MCF 10A (cell line): ENCODE measurements around the gene MTG1. TPM values are rescaled to one million over a fixed set of nuclear protein-coding genes. Genes with fewer than 3 reads are reported as not detected.

Source experiments
- Bru-seq: library from RNA; stranded (reverse); fragments of 400-500 nt; gene quantifications from one replicate; lab custom pipeline; 2021; lab: Mats Ljungman, UMichigan
- BruChase-seq, 2 experiments: library from RNA; stranded (reverse); fragments of 400-500 nt; gene quantifications; one replicate each; lab custom pipeline; 2021; lab: Mats Ljungman, UMichigan
- BruUV-seq: library from RNA; stranded (reverse); fragments of 400-500 nt; replicated peaks from 2 replicates; lab custom pipeline; 2021; lab: Mats Ljungman, UMichigan
- CTCF ChIA-PET: fragments of 300-600 bp; sonication (Branson Sonifier 250); formaldehyde crosslinking; extraction: SDS; loops from one replicate; lab custom pipeline; 2021; ENCODE audit warnings: antibody characterized with exemption, inconsistent platforms; lab: Yijun Ruan, JAX
- POLR2A ChIA-PET: fragments of 300-600, 350-650 bp; sonication (Branson Sonifier 250); formaldehyde crosslinking; extraction: SDS; loops from one replicate; lab custom pipeline; 2020; ENCODE audit warnings: antibody characterized with exemption, inconsistent platforms; lab: Yijun Ruan, JAX
- DNase-seq: peaks from one replicate; pipeline ENCODE4 v3.0.0-alpha.2; 2018; ENCODE audit not compliant: unreplicated experiment
- H3K27ac Mint-ChIP-seq: one replicate; pipeline ENCODE4 v1.8.0; 2022; ENCODE audit warnings: mild to moderate bottlenecking, low read depth, mixed read lengths; ENCODE audit not compliant: unreplicated experiment
- H3K27me3 Mint-ChIP-seq: one replicate; pipeline ENCODE4 v1.8.0; 2022; ENCODE audit warnings: mixed read lengths; ENCODE audit not compliant: insufficient read depth, unreplicated experiment
- H3K36me3 Mint-ChIP-seq: one replicate; pipeline ENCODE4 v1.8.0; 2022; ENCODE audit warnings: mild to moderate bottlenecking, moderate library complexity, mixed read lengths; ENCODE audit not compliant: insufficient read depth, unreplicated experiment
- H3K4me1 Mint-ChIP-seq: one replicate; pipeline ENCODE4 v1.8.0; 2022; ENCODE audit warnings: mixed read lengths; ENCODE audit not compliant: insufficient read depth, unreplicated experiment
- H3K4me3 Mint-ChIP-seq: one replicate; pipeline ENCODE4 v1.8.0; 2022; ENCODE audit warnings: mild to moderate bottlenecking, moderate library complexity, mixed read lengths; ENCODE audit not compliant: unreplicated experiment
- H3K9me3 Mint-ChIP-seq: one replicate; pipeline ENCODE4 v1.8.0; 2022; ENCODE audit warnings: mixed read lengths; ENCODE audit not compliant: unreplicated experiment
- intact Hi-C: fragments of 100-400 bp; cut with micrococcal nuclease; formaldehyde crosslinking; loops from 2 replicates; pipeline ENCODE4 v1.14.1; 2022
- long read RNA-seq: library from polyadenylated mRNA; stranded (forward); transcript quantifications from one replicate; pipeline ENCODE4 v2.0.0, GENCODE V29; 2022
- total RNA-seq: library from RNA; stranded (reverse); gene quantifications from 2 replicates; pipeline ENCODE4 v1.2.3, GENCODE V29; 2022
- TF ChIP-seq, protein P1 (sequence below): fragments of 200-600 bp; IDR thresholded peaks from one replicate; pipeline ENCODE4 v1.8.0; 2022; ENCODE audit warnings: antibody characterized with exemption, mild to moderate bottlenecking; ENCODE audit not compliant: unreplicated experiment

MTG1 gene, protein sequence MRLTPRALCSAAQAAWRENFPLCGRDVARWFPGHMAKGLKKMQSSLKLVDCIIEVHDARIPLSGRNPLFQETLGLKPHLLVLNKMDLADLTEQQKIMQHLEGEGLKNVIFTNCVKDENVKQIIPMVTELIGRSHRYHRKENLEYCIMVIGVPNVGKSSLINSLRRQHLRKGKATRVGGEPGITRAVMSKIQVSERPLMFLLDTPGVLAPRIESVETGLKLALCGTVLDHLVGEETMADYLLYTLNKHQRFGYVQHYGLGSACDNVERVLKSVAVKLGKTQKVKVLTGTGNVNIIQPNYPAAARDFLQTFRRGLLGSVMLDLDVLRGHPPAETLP
- total RNA-seq = 71.6 and 74.3 TPM in 2 replicates
- percentile 80 among the genes with signal in this experiment for Bru-seq, nascent RNA
- BruChase-seq, experiment 1, labeled RNA remaining after a 6-hour chase = percentile 94 among the genes with signal in this experiment
- BruChase-seq, experiment 2, labeled RNA remaining after a 2-hour chase = percentile 92 among the genes with signal in this experiment
- long read RNA-seq, transcript MTG1-208 (6 exons, 693 nt) = minor isoform, 13 of 168 reads
- long read RNA-seq, transcript MTG1-201 (11 exons, 1,560 nt) = major isoform, 91 of 168 reads
- long read RNA-seq, transcript MTG1-203 (10 exons, 2,730 nt) = minor isoform, 6 of 168 reads
- long read RNA-seq, partial matches to known transcripts = 11 of 168 reads
- long read RNA-seq, other reads (novel, unspliced or antisense) = 44 of 168 reads

DNA sequence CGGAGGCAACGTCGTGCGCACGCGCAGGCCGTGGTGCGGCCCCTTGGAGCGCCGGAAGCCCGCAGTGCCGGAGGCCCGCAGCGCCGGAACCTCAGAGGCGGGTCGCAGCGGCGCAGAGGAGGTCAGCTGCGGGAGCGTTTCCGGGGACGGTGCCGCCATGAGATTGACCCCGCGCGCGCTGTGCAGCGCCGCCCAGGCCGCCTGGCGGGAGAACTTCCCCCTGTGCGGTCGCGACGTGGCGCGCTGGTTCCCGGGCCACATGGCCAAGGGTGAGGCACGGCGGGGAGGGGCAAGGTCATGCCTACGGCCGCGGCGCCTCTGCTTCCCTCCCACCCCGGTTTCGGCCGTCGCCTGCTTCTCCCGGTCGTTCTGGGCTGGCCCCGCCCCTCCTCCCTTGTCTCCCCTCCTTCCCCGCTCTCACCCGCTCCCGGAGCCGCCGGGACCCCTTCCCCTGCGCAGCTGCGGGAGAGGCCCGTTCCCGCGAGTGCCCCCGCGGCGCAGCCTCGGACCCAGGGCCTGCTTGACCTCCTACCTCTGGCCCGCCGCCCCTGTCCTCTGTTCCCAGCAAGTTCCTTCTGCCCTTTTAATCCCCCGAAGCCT, at the start of gene MTG1:
Gene MTG1, plus strand, starts transcription at position 94 of the 600 bp plus-strand sequence. Its CDS starts 64 bp downstream, at position 158.
- POLR2A ChIA-PET = interaction anchor here (0.7 to 3.3 kb wide), 6 partner anchors 11 to 135 kb away, joined by 3 to 11 read pairs (median 6); partner anchors contain the start of genes ECHS1 and PAOX
- TF ChIP-seq, protein P1, sequence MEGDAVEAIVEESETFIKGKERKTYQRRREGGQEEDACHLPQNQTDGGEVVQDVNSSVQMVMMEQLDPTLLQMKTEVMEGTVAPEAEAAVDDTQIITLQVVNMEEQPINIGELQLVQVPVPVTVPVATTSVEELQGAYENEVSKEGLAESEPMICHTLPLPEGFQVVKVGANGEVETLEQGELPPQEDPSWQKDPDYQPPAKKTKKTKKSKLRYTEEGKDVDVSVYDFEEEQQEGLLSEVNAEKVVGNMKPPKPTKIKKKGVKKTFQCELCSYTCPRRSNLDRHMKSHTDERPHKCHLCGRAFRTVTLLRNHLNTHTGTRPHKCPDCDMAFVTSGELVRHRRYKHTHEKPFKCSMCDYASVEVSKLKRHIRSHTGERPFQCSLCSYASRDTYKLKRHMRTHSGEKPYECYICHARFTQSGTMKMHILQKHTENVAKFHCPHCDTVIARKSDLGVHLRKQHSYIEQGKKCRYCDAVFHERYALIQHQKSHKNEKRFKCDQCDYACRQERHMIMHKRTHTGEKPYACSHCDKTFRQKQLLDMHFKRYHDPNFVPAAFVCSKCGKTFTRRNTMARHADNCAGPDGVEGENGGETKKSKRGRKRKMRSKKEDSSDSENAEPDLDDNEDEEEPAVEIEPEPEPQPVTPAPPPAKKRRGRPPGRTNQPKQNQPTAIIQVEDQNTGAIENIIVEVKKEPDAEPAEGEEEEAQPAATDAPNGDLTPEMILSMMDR = no peak
- no peaks in the 10 kb centered on the region for H3K27me3 Mint-ChIP-seq
- intact Hi-C loops = loop anchor here (10.0 kb wide), 1 partner anchor 69 kb away; no protein-coding TSS in a partner anchor
- H3K36me3 Mint-ChIP-seq = peaks cover 20% of the 10 kb centered on the region
- H3K4me3 Mint-ChIP-seq = peak within 1 kb of the TSS; percentile 90
- H3K4me1 Mint-ChIP-seq = no peaks in the 10 kb centered on the region
- peak within 1 kb of the TSS; percentile 95 for H3K27ac Mint-ChIP-seq
- H3K9me3 Mint-ChIP-seq = no peaks in the 10 kb centered on the region
- peak; percentile 89 for DNase-seq
- BruUV-seq = no TSS peak
- CTCF ChIA-PET = interaction anchor here (0.6 kb wide), 3 partner anchors 11 to 161 kb away, joined by 3 to 5 read pairs (median 3); no protein-coding TSS in a partner anchor

DNA sequence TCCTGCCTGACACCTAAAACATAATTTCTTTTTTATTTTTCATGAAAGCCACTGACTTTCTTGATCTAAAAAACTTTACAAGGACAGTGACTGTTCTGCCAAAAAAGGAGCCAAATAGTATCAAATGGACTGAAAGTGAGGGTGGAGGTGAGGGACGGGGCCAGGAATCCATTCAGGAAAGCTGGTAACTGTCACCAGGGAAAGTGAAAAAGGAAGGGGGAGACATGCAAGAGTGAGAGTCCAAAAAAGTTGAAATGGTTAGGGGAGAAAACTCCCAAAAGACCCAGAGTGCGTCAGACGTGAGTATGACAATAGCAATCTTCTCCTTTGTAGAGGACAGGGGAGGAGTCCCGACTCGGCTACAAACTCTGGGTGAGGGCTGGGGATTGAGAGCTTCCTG, 49.7 kb upstream of the MTG1 start:
- no peaks in the 10 kb centered on the region for H3K27me3 Mint-ChIP-seq
- ChIA-PET POLR2A (no interaction called here), CTCF (interaction anchor here (0.6 to 2.1 kb wide), 3 partner anchors 11 to 517 kb away, joined by 4 to 10 read pairs (median 5); no protein-coding TSS in a partner anchor)
- intact Hi-C loops = no loop called here
- no peaks in the 10 kb centered on the region for H3K9me3 Mint-ChIP-seq
- peaks cover 10% of the 10 kb centered on the region for H3K36me3 Mint-ChIP-seq
- H3K4me1 Mint-ChIP-seq = peaks cover 4% of the 10 kb centered on the region
- BruUV-seq = no TSS peak
- H3K4me3 Mint-ChIP-seq = no peak overlapping the region
- TF ChIP-seq, protein P1 = no peak
- no peak for DNase-seq
- H3K27ac Mint-ChIP-seq = no peak overlapping the region

DNA sequence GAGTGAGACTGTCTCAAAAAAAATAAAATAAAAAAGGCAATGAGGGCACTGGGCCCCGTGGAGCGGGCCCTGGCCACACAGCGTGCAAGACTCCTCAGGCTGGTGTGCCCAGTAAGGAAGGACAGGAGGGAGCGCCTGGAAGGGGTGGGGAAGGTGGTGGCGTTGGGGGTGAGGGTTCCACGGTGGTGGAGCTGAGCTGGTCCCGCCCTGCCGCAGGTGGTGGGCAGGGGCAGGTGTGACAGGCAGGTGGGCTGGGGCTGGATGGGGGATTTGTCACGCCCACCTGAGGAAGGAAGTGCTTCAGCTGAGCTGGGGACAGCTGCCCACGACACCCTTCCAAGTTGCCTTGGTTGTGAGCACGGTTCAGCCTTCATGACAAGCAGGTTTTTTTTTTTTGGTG, 47.5 kb upstream of the MTG1 start:
- ChIA-PET POLR2A (interaction anchor here (0.9 kb wide), 1 partner anchor 15 kb away, joined by 3 read pairs; no protein-coding TSS in a partner anchor), CTCF (interaction anchor here (1.7 kb wide), 1 partner anchor 17 kb away, joined by 11 read pairs; no protein-coding TSS in a partner anchor)
- BruUV-seq = no TSS peak
- TF ChIP-seq, protein P1 = no peak
- Mint-ChIP-seq H3K27ac (no peak overlapping the region), H3K4me3 (no peak overlapping the region), H3K9me3 (no peaks in the 10 kb centered on the region), H3K36me3 (peaks cover 10% of the 10 kb centered on the region), H3K27me3 (no peaks in the 10 kb centered on the region), H3K4me1 (peaks cover 6% of the 10 kb centered on the region)
- DNase-seq = no peak
- intact Hi-C loops = no loop called here
